ENCODE data around the gene MT3.
"Not testable (repeated sequence)": the region's sequence is repeated elsewhere in the genome, so short reads cannot be mapped to it uniquely, and the experiment has no call there.

Gene MT3

GRCh38 chr16:56617212-56618085, 28.1 kb downstream of the MT3 start:
- no peak for DNase-seq (ENCODE audit: low spot score)
- no peak for TF ChIP-seq CTCF (IDR thresholded peaks at IDR 0.05; ENCODE audit: extremely low read depth, missing control alignments)

GRCh38 chr16:56618138-56618537, 28.8 kb downstream of the MT3 start:
- DNase-seq (ENCODE audit: low spot score) = no peak
- no peak for TF ChIP-seq CTCF (IDR thresholded peaks at IDR 0.05; ENCODE audit: extremely low read depth, missing control alignments)

GRCh38 chr16:56620339-56620897, 31.1 kb downstream of the MT3 start:
- no peak for TF ChIP-seq CTCF (IDR thresholded peaks at IDR 0.05; ENCODE audit: extremely low read depth, missing control alignments)
- no peak for DNase-seq (ENCODE audit: low spot score)

- not testable (repeated sequence) for DNase-seq (ENCODE audit: low spot score)
Observed at GRCh38 chr16:56621665-56622445, 32.5 kb downstream of the MT3 start.

- not testable (repeated sequence) for DNase-seq (ENCODE audit: low spot score)
Observed at GRCh38 chr16:56623184-56623583, 33.9 kb downstream of the MT3 start.

- no peak for TF ChIP-seq CTCF (IDR thresholded peaks at IDR 0.05; ENCODE audit: extremely low read depth, missing control alignments)
- no peak for DNase-seq (ENCODE audit: low spot score)
Observed at GRCh38 chr16:56623637-56624036, 34.3 kb downstream of the MT3 start.

GRCh38 chr16:56625140-56625942, 36.0 kb downstream of the MT3 start, which contains the start of gene MT1E:
Gene MT1E, plus strand, starts transcription at chr16:56625781. Its CDS starts 71 bp downstream, at chr16:56625852.
- DNase-seq (ENCODE audit: low spot score) = no peak
- no peak for TF ChIP-seq CTCF (IDR thresholded peaks at IDR 0.05; ENCODE audit: extremely low read depth, missing control alignments)
